Activated T-helper 1 cell treated with anti-CD3 and anti-CD28 coated beads, Interleukin-2, amount 50 U/mL, for 16 hours (primary cell): ENCODE data around the gene SRSF4.
"Not testable (repeated sequence)": the region's sequence is repeated elsewhere in the genome, so short reads cannot be mapped to it uniquely, and the experiment has no call there.

Experiments used
- DNase-seq, 2 donors: peaks; one replicate each; pipeline ENCODE4 v3.0.0-alpha.2; 2020; ENCODE audit warnings: low read depth in 1 of 2, low spot score in 1 of 2

The SRSF4 gene

DNA sequence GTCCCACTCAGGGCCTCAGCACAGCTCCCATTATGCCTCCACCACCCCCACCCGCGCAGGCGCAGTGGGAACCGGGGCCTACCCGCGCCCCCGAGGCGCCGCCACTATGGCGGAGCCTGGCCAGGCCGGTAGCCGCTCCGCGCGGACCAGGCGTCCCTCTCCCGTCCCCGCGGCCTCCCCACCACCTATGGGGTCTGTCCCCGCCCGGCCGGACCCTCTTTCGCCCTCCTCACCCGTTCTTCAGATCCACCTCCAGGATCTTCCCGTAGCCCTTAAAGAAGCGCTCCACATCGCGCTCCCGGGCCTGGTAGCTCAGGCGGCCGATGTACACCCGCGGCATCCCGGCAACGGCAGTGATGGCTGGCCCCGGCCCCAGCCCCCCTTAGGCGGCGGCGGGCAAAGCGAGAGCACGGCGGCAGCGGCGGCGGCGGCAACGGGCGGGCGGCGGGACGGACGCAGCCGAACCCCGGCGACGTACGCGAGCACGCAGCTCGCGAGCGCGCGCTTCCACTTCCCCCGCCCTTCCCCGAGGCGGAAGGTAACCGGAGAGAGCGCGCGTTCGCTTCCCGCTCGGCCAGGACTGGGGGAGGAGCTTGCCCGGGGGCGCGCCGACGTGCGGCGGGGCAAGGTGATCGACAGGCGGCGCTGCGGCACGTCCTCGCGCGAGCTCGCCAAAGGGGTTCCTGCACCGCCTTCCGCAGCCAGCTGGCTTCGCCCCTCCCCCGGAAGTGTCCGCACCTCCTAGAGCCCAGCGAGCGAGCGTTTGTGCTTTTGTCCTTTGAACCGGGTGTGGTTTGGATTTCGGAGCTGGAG, at the start of gene SRSF4:
SRSF4 (minus strand) TSS at position 488 of the 813 bp plus-strand sequence; CDS start at position 340, 148 bp downstream.
- DNase-seq = peak; percentile 98 to 99

DNA sequence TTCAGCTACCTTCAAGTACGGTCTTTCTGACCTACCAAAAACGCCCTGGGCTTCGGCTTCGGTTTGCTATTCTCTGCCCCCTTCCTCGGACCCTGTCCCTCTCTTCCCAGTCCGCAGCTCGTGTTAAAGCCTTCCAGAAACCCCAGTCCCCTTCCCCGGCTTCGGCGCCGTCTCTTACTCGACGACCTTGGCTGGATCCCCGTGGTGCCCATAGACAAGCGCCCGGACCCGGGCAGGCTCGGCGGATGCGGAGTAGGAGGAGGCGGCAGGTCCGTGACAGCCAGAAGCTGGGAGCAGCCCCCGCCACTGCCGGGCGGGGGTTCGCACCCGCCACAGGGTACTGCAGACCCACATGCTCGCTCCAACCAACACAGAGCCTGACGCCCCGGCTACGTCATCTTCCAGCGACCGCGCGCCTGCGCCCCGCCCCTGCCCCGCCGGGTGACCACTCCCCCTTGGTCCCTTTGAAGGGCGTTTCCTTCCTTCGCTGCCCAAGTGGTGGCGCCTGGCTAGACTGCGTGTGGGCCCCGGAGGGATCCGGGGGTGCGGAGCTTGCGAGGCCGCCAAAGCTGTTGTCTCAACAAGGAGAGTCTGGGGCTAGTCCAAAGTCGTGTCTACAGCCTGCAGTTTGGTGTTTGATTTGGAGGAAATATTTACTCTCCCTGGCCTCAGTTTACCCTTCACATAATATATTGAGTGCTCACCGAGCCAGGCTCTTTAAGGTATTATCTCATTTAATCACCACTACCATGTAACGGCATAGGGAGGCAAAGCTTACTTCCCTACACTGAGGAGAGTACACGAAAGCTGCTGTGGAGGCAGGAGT, 49.1 kb upstream of the SRSF4 start, which contains the start of gene MECR:
MECR (minus strand) TSS at position 382 of the 826 bp plus-strand sequence; CDS start at position 354, 28 bp downstream.
- DNase-seq = peak; percentile 92 to 93

DNA sequence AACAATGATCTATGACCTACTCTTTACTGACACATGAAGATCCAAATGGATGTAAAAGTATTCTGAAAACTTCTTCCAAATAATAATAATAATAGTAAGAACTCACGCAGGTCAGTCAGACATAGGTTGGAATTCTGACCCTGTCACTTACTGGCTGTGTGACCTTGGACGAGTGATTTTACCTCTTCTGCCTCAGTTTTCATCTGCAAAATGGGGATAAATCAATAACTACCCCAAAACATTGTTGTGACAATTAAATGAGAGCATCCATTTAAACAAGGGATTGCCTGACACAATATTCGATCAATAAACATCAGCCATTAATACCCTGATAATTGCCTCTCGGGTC, 48.5 kb upstream of the SRSF4 start:
- no peak for DNase-seq

GRCh38 chr1:29227511-29227910, 45.8 kb upstream of the SRSF4 start:
- DNase-seq = no peak

- DNase-seq = no peak
Observed at GRCh38 chr1:29225361-29225760, 43.7 kb upstream of the SRSF4 start.

GRCh38 chr1:29224356-29224837, 42.7 kb upstream of the SRSF4 start:
- DNase-seq = no peak

- DNase-seq = no peak
Observed at GRCh38 chr1:29223521-29223920, 41.8 kb upstream of the SRSF4 start.

DNA sequence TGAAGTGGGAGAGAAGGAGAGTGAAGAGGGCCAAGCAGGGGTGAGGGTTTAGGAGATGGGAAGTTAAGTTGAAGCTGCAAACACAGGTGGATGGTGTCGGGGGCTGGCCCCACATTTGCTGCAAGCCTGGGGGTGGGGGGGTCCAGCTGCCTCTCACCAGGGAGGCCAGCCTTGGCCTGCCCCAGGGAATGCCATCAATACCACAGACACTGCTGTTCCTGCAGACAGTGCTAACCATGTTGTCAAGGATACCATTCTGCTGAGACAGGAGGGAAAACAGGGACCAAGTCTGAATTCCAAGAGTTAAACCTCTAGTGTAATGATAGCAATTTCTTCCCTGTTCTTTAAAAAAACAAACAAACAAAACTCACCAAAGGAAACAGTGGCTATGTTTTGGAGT, 41.0 kb upstream of the SRSF4 start:
- DNase-seq = no peak

DNA sequence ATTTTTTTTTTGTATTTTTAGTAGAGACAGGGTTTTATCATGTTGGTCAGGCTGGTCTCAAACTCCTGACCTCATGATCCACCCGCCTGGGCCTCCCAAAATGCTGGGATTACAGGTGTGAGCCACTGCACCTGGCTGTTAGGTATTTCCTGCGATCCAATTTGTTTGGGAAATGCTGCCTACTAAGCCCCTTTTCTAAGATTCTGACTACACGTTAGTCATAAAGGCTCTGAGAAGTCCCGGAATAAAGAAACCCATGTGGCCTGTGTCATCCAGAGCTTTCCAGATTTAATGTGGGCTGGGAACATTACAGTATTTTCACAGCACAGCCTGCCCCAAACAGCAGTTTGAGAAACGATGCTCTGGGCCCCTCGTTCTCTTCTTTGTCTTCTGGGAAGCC, 40.6 kb upstream of the SRSF4 start:
- DNase-seq = not testable (repeated sequence)

DNA sequence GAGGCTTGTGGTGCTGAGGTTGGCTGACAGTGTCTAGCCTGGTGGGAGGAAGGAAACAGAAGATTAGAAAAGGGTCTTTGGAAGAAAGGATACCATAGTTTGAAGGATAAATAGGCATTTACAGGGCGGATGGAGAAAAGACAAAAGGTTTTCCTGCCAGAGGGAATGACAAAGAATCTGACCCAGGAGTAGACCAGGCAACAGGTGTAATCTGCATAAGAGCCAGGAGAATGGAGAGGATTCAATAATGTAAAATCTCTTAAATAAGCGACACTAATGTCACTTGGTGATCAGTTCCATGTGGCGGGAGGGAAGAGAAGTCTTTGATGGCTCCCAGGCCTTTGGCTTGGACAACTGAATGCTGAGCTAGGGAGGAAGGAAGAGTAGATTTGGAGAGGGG, 39.6 kb upstream of the SRSF4 start:
- no peak for DNase-seq

GRCh38 chr1:29218223-29218622, 36.5 kb upstream of the SRSF4 start:
- no peak for DNase-seq

DNA sequence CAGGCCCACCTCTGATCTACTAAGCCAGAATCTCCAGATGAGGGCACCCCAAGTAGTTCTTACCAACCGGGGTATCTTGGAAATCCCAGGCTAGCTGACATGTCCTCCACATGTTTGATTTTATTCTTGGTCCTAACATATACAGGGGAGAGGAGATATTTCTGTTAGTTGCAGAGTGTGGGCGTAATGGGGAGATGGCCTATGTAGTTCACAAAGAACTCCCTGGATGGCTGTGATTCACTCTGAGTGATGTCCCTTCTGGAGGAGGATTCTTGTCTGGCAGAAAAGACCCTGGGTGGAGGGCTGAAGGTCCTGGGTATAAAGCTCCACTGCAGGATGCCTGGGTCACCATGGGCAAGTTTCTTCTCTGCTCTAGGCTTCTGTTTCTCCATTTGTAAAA, 35.9 kb upstream of the SRSF4 start:
- DNase-seq = no peak

DNA sequence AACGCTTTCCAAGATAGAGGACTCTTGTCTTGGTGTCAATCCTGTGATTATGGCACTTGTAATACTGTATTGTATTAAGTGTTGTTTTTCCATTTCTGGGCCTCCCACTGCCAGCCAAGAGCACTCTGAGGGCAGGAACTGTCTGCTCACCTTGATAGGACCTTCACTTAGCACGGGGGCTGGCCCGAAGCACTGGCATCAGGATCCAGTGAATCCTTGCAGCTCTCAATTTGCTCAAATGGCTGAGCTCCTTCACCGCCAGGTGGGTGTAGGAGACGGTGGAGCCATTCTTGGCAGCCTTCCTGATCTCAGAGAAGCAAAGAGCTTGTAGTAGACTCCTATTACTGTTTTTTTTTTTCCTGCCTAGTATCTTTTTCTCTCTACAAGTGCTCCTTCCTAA, 31.4 kb upstream of the SRSF4 start:
- DNase-seq = no peak

- DNase-seq = no peak
Observed at GRCh38 chr1:29211086-29212030, 29.7 kb upstream of the SRSF4 start.

DNA sequence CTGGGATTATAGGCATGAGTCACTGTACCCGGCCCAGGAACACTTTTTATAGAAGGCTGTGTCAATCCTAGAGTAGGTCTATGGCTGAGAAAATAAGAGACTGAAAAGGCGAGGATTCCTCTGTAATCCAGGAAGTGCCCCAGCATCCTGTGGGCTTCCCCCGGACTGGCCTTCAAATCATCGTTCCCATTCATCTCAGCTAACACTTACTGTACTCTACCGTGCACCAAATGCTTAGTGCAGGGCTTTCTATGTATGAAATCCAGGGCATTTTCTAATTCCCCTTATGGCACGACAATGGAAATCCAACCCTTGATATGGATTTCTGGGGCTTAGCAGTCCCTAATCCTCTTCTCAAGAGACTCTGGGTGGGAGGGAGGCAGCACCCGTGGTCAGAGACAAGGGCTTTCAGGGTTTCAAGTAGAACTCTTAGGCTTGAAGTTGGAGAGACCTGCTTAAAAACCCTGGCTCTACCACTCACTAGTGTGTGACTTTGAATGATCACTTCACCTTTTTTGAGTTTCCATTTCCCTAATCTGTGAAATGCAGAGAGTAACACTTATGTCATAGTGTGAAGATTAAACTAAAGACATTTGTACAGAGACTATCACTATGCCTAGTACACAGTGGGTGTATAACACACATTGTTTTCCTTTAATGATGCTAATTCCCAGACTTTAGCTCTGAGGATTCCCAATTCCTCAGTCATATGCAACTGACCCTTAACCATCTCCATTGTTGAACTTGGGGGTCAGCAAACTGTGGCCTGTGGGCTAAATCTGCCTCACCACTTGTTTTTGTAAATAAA, 28.8 kb upstream of the SRSF4 start:
- no peak for DNase-seq

- no peak for DNase-seq
Observed at GRCh38 chr1:29209173-29209572, 27.5 kb upstream of the SRSF4 start.

DNA sequence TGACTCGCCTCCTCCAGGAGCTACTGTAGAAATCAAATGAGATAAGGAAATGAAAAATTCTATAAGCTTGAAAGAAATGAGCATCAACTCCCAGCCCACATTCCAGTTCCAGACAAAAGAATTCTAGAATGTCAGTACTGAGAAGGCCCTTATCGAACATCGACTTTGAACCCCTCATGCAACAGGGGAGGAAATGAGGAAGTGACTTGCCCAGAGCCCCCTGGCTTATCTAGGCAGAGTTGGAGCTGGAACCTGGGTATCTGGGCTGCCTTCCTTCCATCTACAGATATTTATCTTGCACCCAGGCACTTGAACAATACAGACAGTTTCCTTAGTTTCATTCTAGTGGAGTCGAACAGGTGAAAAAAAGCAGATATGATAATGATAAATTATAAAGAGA, 26.7 kb upstream of the SRSF4 start:
- DNase-seq = no peak

GRCh38 chr1:29202584-29203340, 21.1 kb upstream of the SRSF4 start:
- peak; percentile 78 to 93 for DNase-seq

DNA sequence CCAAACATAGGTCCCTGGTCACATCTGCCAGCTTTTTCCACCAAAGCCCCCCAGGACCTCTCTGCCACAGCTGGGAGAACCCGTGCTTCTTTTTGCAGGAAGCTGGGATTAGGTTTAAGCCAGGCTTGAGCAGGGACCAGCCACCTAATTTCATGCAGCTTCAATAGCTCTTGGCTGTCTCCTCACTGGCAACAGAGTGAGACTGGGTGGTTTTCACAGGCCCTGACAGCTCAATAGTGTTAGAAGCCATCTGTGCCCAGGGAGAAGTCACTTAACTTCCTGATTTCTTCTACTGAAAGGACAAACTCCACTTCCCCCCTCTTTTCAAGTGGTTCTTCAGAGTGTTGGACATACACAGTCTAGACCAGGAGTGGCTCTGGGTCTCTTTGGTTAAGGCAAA, 20.4 kb upstream of the SRSF4 start:
- no peak for DNase-seq
